ENCODE data around the gene GATA5.

- TF ChIP-seq POLR2AphosphoS5 (IDR thresholded peaks at IDR 0.05; ENCODE audit: low read depth, low read length) (no peak), NFIC (IDR thresholded peaks at IDR 0.05; ENCODE audit: borderline replicate concordance) (no peak), RAD21 (IDR thresholded peaks at IDR 0.05; ENCODE audit: low read length) (no peak), USF1 (IDR thresholded peaks at IDR 0.05; ENCODE audit: borderline replicate concordance, low read depth) (no peak), CTCF (IDR thresholded peaks at IDR 0.05) (no peak), IRF3 (IDR thresholded peaks at IDR 0.05; ENCODE audit: low read depth, low read length) (no peak), TCF12 (IDR thresholded peaks at IDR 0.05) (no peak), GABPA (IDR thresholded peaks at IDR 0.05; ENCODE audit: low read depth) (no peak), CHD2 (IDR thresholded peaks at IDR 0.05; ENCODE audit: low read length, partially characterized antibody) (no peak)
Measured at GRCh38 chr20:62420846-62421715, 54.7 kb downstream of the GATA5 start.
